T-cell (primary cell): ENCODE results near the gene SLC25A22. TPM values are rescaled to one million over a fixed set of nuclear protein-coding genes. Genes with fewer than 3 reads are reported as not detected.

ENCODE experiments used
- ATAC-seq, 4 experiments: fragments of 200-7000 bp in 3 of 4; fragments of 150-1000 bp in 1 of 4; cut with Tn5 transposase; replicated peaks in 1 of 4; 1 replicate in 3 of 4; 2 replicates in 1 of 4; pipeline ENCODE4 v1.10.0; 2021; ENCODE audit warnings: moderate library complexity in 3 of 4, mild to moderate bottlenecking in 2 of 4, moderate number of reproducible peaks in 1 of 4
- CTCF ChIA-PET, 2 donors: fragments of 300-600 bp; sonication (Branson Sonifier 250); formaldehyde crosslinking; loops; one replicate each; lab custom pipeline; 2022; ENCODE audit warnings: antibody characterized with exemption in 2 of 2; lab: Charles Lee
- POLR2A ChIA-PET, 2 donors: fragments of 300-600 bp; sonication (Branson Sonifier 250); formaldehyde crosslinking; loops; one replicate each; lab custom pipeline; 2022; ENCODE audit warnings: antibody characterized with exemption in 2 of 2; lab: Charles Lee
- DNase-seq, 35 experiments: peaks; one replicate each; pipeline versions ENCODE4 v3.0.0 to v3.0.0-alpha.2; 2013 to 2023
- H3K27ac ChIP-seq: one replicate; pipeline ENCODE4 v1.5.1; 2013; ENCODE audit warnings: low read length
- H3K27me3 ChIP-seq, 2 experiments: replicated peaks in 1 of 2; 1 replicate in 1 of 2; 2 replicates in 1 of 2; pipeline versions ENCODE4 v1.6.1 to v1.7.0; 2013; ENCODE audit warnings: low read length in 1 of 2, mixed read lengths in 1 of 2; ENCODE audit not compliant: control insufficient read depth in 2 of 2, insufficient read depth in 2 of 2; ENCODE audit errors: extremely low read depth in 1 of 2
- H3K36me3 ChIP-seq, 2 donors: 1 replicate in 1 of 2; 2 replicates in 1 of 2; pipeline versions ENCODE4 v1.6.1 to v1.7.0; 2013; ENCODE audit warnings: low read length in 1 of 2; ENCODE audit not compliant: control insufficient read depth in 2 of 2, insufficient read depth in 1 of 2; ENCODE audit errors: extremely low read depth in 1 of 2
- H3K4me1 ChIP-seq, 2 experiments: 1 replicate in 1 of 2; 2 replicates in 1 of 2; pipeline versions ENCODE4 v1.6.1 to v1.7.0; 2013; ENCODE audit warnings: low read length in 2 of 2, mixed read lengths in 1 of 2; ENCODE audit not compliant: insufficient read depth in 2 of 2, control insufficient read depth in 1 of 2; ENCODE audit errors: extremely low read depth in 1 of 2
- H3K4me3 ChIP-seq, 2 donors: 1 replicate in 1 of 2; 2 replicates in 1 of 2; pipeline versions ENCODE4 v1.5.1 to v1.7.0; 2013; ENCODE audit warnings: mild to moderate bottlenecking in 2 of 2, low read length in 1 of 2, moderate library complexity in 1 of 2; ENCODE audit not compliant: control insufficient read depth in 1 of 2; ENCODE audit errors: extremely low read depth in 1 of 2
- H3K9me3 ChIP-seq: 2 replicates; pipeline ENCODE4 v1.7.0; 2013
- H3K27ac Mint-ChIP-seq, 2 donors: one replicate each; pipeline ENCODE4 v1.8.0; 2020 to 2021; ENCODE audit warnings: mild to moderate bottlenecking in 2 of 2, mixed read lengths in 2 of 2
- H3K27me3 Mint-ChIP-seq, 2 donors: one replicate each; pipeline ENCODE4 v1.8.0; 2021 to 2022; ENCODE audit warnings: mixed read lengths in 2 of 2
- H3K36me3 Mint-ChIP-seq: one replicate; pipeline ENCODE4 v1.8.0; 2021; ENCODE audit warnings: mixed read lengths
- H3K4me1 Mint-ChIP-seq, 3 donors: one replicate each; pipeline ENCODE4 v1.8.0; 2020 to 2022; ENCODE audit warnings: mixed read lengths in 3 of 3, mild to moderate bottlenecking in 1 of 3
- H3K4me3 Mint-ChIP-seq, 3 donors: one replicate each; pipeline ENCODE4 v1.8.0; 2020 to 2022; ENCODE audit warnings: mild to moderate bottlenecking in 3 of 3, mixed read lengths in 3 of 3, moderate library complexity in 3 of 3
- H3K9me3 Mint-ChIP-seq, 3 donors: one replicate each; pipeline ENCODE4 v1.8.0; 2020 to 2022; ENCODE audit warnings: mixed read lengths in 3 of 3
- WGBS: methylation state at CpG from one replicate; pipeline ENCODE4 v1.1.5; 2013; ENCODE audit warnings: missing lambda C conversion rate; ENCODE audit not compliant: insufficient coverage; 5-methylcytosine and 5-hydroxymethylcytosine counted together
- total RNA-seq, 35 experiments: library from RNA in 6 of 35; stranded (reverse) in 6 of 35; fragments of 120-200 nt in 1 of 35; gene quantifications; one replicate each; pipeline versions ENCODE4 v1.2.1 to v1.2.4 and lab custom pipeline; 2013 to 2026

SLC25A22 gene
- total RNA-seq, 5 donors from 2014 or later (not counting 1 experiment from before 2014, with no cell fraction given): 22.4 to 37.4 (median 35.1) TPM

GRCh38 chr11:808427-809286, 10.6 kb upstream of the SLC25A22 start:
- peak overlapping the region; percentile 85 to 97 for H3K4me3 ChIP-seq
- no peaks in the 10 kb centered on the region for H3K9me3 ChIP-seq
- Mint-ChIP-seq H3K4me3 (peak overlapping the region; percentile 89 to 91 (median 89)), H3K4me1 (peaks cover 40 to 46% (median 42%) of the 10 kb centered on the region in 3 donors), H3K27me3 (no peaks in the 10 kb centered on the region), H3K36me3 (peaks cover 17% of the 10 kb centered on the region), H3K9me3 (no peaks in the 10 kb centered on the region), H3K27ac (peak overlapping the region; percentile 94 to 99)
- DNase-seq (peak in 4 of 35 experiments; percentile 22 to 57 (median 34)), ATAC-seq (peak in 2 of 4 experiments; percentile 0 to 1)
- H3K4me1 ChIP-seq: peaks cover 23 to 54% of the 10 kb centered on the region in 2 experiments
- H3K27ac ChIP-seq: peak overlapping the region; percentile 97
- ChIA-PET POLR2A (interaction anchor here in 1 of 2 donors (0.8 kb wide), 1 partner anchor 10 kb away, joined by 3 read pairs; the partner anchor contains the start of gene PNPLA2), CTCF (interaction anchor here (0.5 to 1.8 kb wide), 2 partner anchors 11 to 29 kb away, joined by 4 to 6 read pairs; no protein-coding TSS in a partner anchor)
- peaks cover 19 to 26% of the 10 kb centered on the region in 2 donors for H3K36me3 ChIP-seq
- no peaks in the 10 kb centered on the region for H3K27me3 ChIP-seq
- WGBS: 17% methylated on average over 27 of the region's 36 CpGs

DNA sequence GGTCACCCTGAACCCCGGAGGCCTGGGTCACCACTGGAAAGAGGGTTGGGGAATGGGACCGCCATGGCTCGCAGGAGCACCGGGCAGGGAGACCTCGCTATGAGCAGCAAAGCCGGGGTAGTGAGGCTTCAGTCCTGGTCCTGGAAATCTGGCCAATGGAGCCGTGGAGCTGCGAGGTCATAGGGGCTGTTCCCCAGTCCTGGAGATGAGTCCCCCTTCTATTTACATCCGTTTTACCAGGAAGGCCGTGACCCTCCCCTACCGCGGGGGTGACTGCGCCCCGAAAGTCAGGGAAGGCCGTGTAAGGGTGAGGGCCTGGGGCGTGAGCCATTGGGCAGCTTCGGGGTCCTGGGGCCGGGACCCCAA, 6.5 kb upstream of the SLC25A22 start:
- H3K9me3 Mint-ChIP-seq: no peaks in the 10 kb centered on the region
- H3K27me3 Mint-ChIP-seq: no peaks in the 10 kb centered on the region
- ATAC-seq (no peak), DNase-seq (no peak)
- no peaks in the 10 kb centered on the region for H3K27me3 ChIP-seq
- H3K27ac Mint-ChIP-seq: peak overlapping the region; percentile 76
- ChIA-PET POLR2A (interaction anchor here in 1 of 2 donors (0.6 kb wide), 1 partner anchor 9 kb away, joined by 3 read pairs; no protein-coding TSS in a partner anchor), CTCF (no interaction called here)
- no peaks in the 10 kb centered on the region for H3K9me3 ChIP-seq
- peaks cover 15 to 45% of the 10 kb centered on the region in 2 experiments for H3K4me1 ChIP-seq
- no peaks in the 10 kb centered on the region for H3K36me3 Mint-ChIP-seq
- peaks cover 9 to 19% of the 10 kb centered on the region in 2 donors for H3K36me3 ChIP-seq
- WGBS: 8% methylated on average over 13 of the region's 18 CpGs
- H3K27ac ChIP-seq: peak overlapping the region; percentile 70
- peak overlapping the region; percentile 76 to 89 (median 76) for H3K4me3 Mint-ChIP-seq
- peaks cover 15 to 25% (median 20%) of the 10 kb centered on the region in 3 donors for H3K4me1 Mint-ChIP-seq
- H3K4me3 ChIP-seq: peak overlapping the region; percentile 70 to 86

- H3K4me1 ChIP-seq: peaks cover 15 to 43% of the 10 kb centered on the region in 2 experiments
- H3K36me3 ChIP-seq: peaks cover 9 to 21% of the 10 kb centered on the region in 2 donors
- H3K9me3 Mint-ChIP-seq: no peaks in the 10 kb centered on the region
- no peak for DNase-seq
- ATAC-seq: no peak
- ChIA-PET CTCF (no interaction called here), POLR2A (interaction anchor here in 1 of 2 donors (0.6 kb wide), 1 partner anchor 10 kb away, joined by 3 read pairs; no protein-coding TSS in a partner anchor)
- H3K27ac ChIP-seq: peak overlapping the region; percentile 70
- H3K9me3 ChIP-seq: no peaks in the 10 kb centered on the region
- 67% methylated on average over 25 of the region's 26 CpGs for WGBS
- no peaks in the 10 kb centered on the region for H3K36me3 Mint-ChIP-seq
- peak overlapping the region; percentile 76 for H3K27ac Mint-ChIP-seq
- H3K4me3 ChIP-seq: peak overlapping the region; percentile 70 to 86
- peak overlapping the region; percentile 76 to 89 (median 76) for H3K4me3 Mint-ChIP-seq
- H3K27me3 Mint-ChIP-seq: no peaks in the 10 kb centered on the region
- peaks cover 12 to 23% (median 19%) of the 10 kb centered on the region in 3 donors for H3K4me1 Mint-ChIP-seq
- no peaks in the 10 kb centered on the region for H3K27me3 ChIP-seq
Observed at GRCh38 chr11:803770-804598, 5.9 kb upstream of the SLC25A22 start.

- Mint-ChIP-seq H3K27me3 (no peaks in the 10 kb centered on the region), H3K4me1 (peaks cover 7 to 17% (median 13%) of the 10 kb centered on the region in 3 donors), H3K9me3 (no peaks in the 10 kb centered on the region), H3K27ac (no peak overlapping the region), H3K4me3 (peak overlapping the region in 1 of 3 donors; percentile 89), H3K36me3 (no peaks in the 10 kb centered on the region)
- Histone ChIP-seq H3K9me3 (no peaks in the 10 kb centered on the region), H3K4me1 (peaks cover 13 to 43% of the 10 kb centered on the region in 2 experiments), H3K4me3 (no peak overlapping the region), H3K27me3 (no peaks in the 10 kb centered on the region), H3K36me3 (peaks cover 9 to 21% of the 10 kb centered on the region in 2 donors), H3K27ac (no peak overlapping the region)
- DNase-seq (no peak), ATAC-seq (no peak)
- ChIA-PET POLR2A (no interaction called here), CTCF (no interaction called here)
- 100% methylated on average over 1 of the region's 8 CpGs for WGBS
Observed at GRCh38 chr11:803467-803742, 5.3 kb upstream of the SLC25A22 start.

GRCh38 chr11:802693-803466, 4.8 kb upstream of the SLC25A22 start:
- no peaks in the 10 kb centered on the region for H3K9me3 Mint-ChIP-seq
- H3K4me1 Mint-ChIP-seq: peaks cover 3 to 15% (median 11%) of the 10 kb centered on the region in 3 donors
- Histone ChIP-seq H3K4me3 (no peak overlapping the region), H3K36me3 (peaks cover 9 to 21% of the 10 kb centered on the region in 2 donors), H3K27ac (no peak overlapping the region), H3K4me1 (peaks cover 13 to 41% of the 10 kb centered on the region in 2 experiments), H3K9me3 (no peaks in the 10 kb centered on the region), H3K27me3 (no peaks in the 10 kb centered on the region)
- H3K27ac Mint-ChIP-seq: no peak overlapping the region
- no peaks in the 10 kb centered on the region for H3K36me3 Mint-ChIP-seq
- H3K4me3 Mint-ChIP-seq: peak overlapping the region in 1 of 3 donors; percentile 50
- H3K27me3 Mint-ChIP-seq: no peaks in the 10 kb centered on the region
- ChIA-PET POLR2A (no interaction called here), CTCF (interaction anchor here in 1 of 2 donors (0.5 kb wide), 1 partner anchor 962 kb away, joined by 7 read pairs; no protein-coding TSS in a partner anchor)
- DNase-seq (no peak), ATAC-seq (no peak)
- WGBS: 93% methylated on average over 25 of the region's 28 CpGs
